Measurements from ENCODE around the gene CCDC47.

Gene CCDC47

GRCh38 chr17:63699638-63700527, 73.5 kb downstream of the CCDC47 start, which contains the start of gene LIMD2:
LIMD2 (minus strand) TSS chr17:63700125; CDS start chr17:63699298, 827 bp downstream.
- ATAC-seq = peak; percentile 28
- TF ChIP-seq ZFP30 (CRISPR knock-in tag; IDR thresholded peaks at IDR 0.05) (no peak), CSDC2 (CRISPR knock-in tag; IDR thresholded peaks at IDR 0.05) (no peak; the same call in 1 of the 2 replicates), ZFP3 (CRISPR knock-in tag; IDR thresholded peaks at IDR 0.05) (no peak), SNAI2 (CRISPR knock-in tag; IDR thresholded peaks at IDR 0.05) (no peak)

- no peak for TF ChIP-seq TSHZ2 (CRISPR knock-in tag; IDR thresholded peaks at IDR 0.05)
- 0 out of 2 replicates have a peak, but pooled peaks have one; percentile 52 for TF ChIP-seq PATZ1 (CRISPR knock-in tag; IDR thresholded peaks at IDR 0.05; ENCODE audit: borderline replicate concordance)
- peak; percentile 32 for ATAC-seq
These were observed 74.3 kb downstream of the CCDC47 start for GRCh38 chr17:63698886-63699637.

GRCh38 chr17:63698381-63698885, 75.0 kb downstream of the CCDC47 start:
- no peak for TF ChIP-seq TCF4 (CRISPR knock-in tag; IDR thresholded peaks at IDR 0.05; ENCODE audit: borderline replicate concordance)

GRCh38 chr17:63697341-63698286, 75.8 kb downstream of the CCDC47 start:
- peak; percentile 7; the same call in 2 of the 3 replicates for ATAC-seq
- TF ChIP-seq ZC3H10 (CRISPR knock-in tag; IDR thresholded peaks at IDR 0.05) (no peak), TCF4 (CRISPR knock-in tag; IDR thresholded peaks at IDR 0.05; ENCODE audit: borderline replicate concordance) (no peak), GLIS3 (CRISPR knock-in tag; IDR thresholded peaks at IDR 0.05) (0 out of 2 replicates have a peak, but pooled peaks have one; percentile 44), CSRNP3 (CRISPR knock-in tag; IDR thresholded peaks at IDR 0.05) (no peak)

More at GRCh38 chr17:63698381-63698885, 75.0 kb downstream of the CCDC47 start:
- no peak for ATAC-seq

- ATAC-seq = peak; percentile 33
- no peak for TF ChIP-seq PATZ1 (CRISPR knock-in tag; IDR thresholded peaks at IDR 0.05; ENCODE audit: borderline replicate concordance)
- TF ChIP-seq POU6F1 (CRISPR knock-in tag; IDR thresholded peaks at IDR 0.05; ENCODE audit: borderline replicate concordance, low read depth) = no peak
- no peak for TF ChIP-seq BACH2 (CRISPR knock-in tag; IDR thresholded peaks at IDR 0.05; ENCODE audit: borderline replicate concordance)
These were observed 76.9 kb downstream of the CCDC47 start for GRCh38 chr17:63696381-63696961.
